ENCODE results near the gene PKDCC. TPM values are rescaled to one million over a fixed set of nuclear protein-coding genes. Genes with fewer than 3 reads are reported as not detected.

PKDCC gene
- total and polyA plus RNA-seq, 2 of the 13 experiments (the other 11 are each of a cell fraction or from before 2014, with no cell fraction given): 52.6 to 58.8 TPM

- TF ChIP-seq, protein P1, sequence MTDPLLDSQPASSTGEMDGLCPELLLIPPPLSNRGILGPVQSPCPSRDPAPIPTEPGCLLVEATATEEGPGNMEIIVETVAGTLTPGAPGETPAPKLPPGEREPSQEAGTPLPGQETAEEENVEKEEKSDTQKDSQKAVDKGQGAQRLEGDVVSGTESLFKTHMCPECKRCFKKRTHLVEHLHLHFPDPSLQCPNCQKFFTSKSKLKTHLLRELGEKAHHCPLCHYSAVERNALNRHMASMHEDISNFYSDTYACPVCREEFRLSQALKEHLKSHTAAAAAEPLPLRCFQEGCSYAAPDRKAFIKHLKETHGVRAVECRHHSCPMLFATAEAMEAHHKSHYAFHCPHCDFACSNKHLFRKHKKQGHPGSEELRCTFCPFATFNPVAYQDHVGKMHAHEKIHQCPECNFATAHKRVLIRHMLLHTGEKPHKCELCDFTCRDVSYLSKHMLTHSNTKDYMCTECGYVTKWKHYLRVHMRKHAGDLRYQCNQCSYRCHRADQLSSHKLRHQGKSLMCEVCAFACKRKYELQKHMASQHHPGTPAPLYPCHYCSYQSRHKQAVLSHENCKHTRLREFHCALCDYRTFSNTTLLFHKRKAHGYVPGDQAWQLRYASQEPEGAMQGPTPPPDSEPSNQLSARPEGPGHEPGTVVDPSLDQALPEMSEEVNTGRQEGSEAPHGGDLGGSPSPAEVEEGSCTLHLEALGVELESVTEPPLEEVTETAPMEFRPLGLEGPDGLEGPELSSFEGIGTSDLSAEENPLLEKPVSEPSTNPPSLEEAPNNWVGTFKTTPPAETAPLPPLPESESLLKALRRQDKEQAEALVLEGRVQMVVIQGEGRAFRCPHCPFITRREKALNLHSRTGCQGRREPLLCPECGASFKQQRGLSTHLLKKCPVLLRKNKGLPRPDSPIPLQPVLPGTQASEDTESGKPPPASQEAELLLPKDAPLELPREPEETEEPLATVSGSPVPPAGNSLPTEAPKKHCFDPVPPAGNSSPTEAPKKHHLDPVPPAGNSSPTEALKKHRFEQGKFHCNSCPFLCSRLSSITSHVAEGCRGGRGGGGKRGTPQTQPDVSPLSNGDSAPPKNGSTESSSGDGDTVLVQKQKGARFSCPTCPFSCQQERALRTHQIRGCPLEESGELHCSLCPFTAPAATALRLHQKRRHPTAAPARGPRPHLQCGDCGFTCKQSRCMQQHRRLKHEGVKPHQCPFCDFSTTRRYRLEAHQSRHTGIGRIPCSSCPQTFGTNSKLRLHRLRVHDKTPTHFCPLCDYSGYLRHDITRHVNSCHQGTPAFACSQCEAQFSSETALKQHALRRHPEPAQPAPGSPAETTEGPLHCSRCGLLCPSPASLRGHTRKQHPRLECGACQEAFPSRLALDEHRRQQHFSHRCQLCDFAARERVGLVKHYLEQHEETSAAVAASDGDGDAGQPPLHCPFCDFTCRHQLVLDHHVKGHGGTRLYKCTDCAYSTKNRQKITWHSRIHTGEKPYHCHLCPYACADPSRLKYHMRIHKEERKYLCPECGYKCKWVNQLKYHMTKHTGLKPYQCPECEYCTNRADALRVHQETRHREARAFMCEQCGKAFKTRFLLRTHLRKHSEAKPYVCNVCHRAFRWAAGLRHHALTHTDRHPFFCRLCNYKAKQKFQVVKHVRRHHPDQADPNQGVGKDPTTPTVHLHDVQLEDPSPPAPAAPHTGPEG (CRISPR knock-in tag; IDR thresholded peaks at IDR 0.05): no peak; the same call in 1 of the 2 replicates
- no peak for TF ChIP-seq HES4 (CRISPR knock-in tag; IDR thresholded peaks at IDR 0.05; ENCODE audit: borderline replicate concordance)
- TF ChIP-seq KLF13 (CRISPR knock-in tag; IDR thresholded peaks at IDR 0.05): no peak
- TF ChIP-seq ZNF550 (CRISPR knock-in tag; IDR thresholded peaks at IDR 0.05; ENCODE audit: borderline replicate concordance): no peak
- TF ChIP-seq GZF1 (CRISPR knock-in tag; IDR thresholded peaks at IDR 0.05): no peak
- TF ChIP-seq, protein P2, sequence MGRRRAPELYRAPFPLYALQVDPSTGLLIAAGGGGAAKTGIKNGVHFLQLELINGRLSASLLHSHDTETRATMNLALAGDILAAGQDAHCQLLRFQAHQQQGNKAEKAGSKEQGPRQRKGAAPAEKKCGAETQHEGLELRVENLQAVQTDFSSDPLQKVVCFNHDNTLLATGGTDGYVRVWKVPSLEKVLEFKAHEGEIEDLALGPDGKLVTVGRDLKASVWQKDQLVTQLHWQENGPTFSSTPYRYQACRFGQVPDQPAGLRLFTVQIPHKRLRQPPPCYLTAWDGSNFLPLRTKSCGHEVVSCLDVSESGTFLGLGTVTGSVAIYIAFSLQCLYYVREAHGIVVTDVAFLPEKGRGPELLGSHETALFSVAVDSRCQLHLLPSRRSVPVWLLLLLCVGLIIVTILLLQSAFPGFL (CRISPR knock-in tag; IDR thresholded peaks at IDR 0.05): no peak
- peak; percentile 76; the same call in 1 of the 2 replicates for TF ChIP-seq CBX5 (CRISPR knock-in tag; IDR thresholded peaks at IDR 0.05; ENCODE audit: borderline replicate concordance)
- TF ChIP-seq, protein P3, sequence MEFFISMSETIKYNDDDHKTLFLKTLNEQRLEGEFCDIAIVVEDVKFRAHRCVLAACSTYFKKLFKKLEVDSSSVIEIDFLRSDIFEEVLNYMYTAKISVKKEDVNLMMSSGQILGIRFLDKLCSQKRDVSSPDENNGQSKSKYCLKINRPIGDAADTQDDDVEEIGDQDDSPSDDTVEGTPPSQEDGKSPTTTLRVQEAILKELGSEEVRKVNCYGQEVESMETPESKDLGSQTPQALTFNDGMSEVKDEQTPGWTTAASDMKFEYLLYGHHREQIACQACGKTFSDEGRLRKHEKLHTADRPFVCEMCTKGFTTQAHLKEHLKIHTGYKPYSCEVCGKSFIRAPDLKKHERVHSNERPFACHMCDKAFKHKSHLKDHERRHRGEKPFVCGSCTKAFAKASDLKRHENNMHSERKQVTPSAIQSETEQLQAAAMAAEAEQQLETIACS (CRISPR knock-in tag; IDR thresholded peaks at IDR 0.05): no peak
- TF ChIP-seq RFX5 (IDR thresholded peaks at IDR 0.05; ENCODE audit: low read depth, low read length): no peak
- no peak for TF ChIP-seq GTF2F1 (IDR thresholded peaks at IDR 0.05; ENCODE audit: low read length)
- no peak for TF ChIP-seq CEBPB (IDR thresholded peaks at IDR 0.05; ENCODE audit: borderline replicate concordance, low read depth, low read length)
- peak; percentile 62 for TF ChIP-seq ZNF547 (CRISPR knock-in tag; IDR thresholded peaks at IDR 0.05)
- TF ChIP-seq SRSF9 (IDR thresholded peaks at IDR 0.05; ENCODE audit: borderline replicate concordance, insufficient read depth, low read depth, low read length, poor library complexity, severe bottlenecking): no peak
- TF ChIP-seq MTF1 (CRISPR knock-in tag; IDR thresholded peaks at IDR 0.05): no peak
- no peak for TF ChIP-seq TBP (CRISPR knock-in tag; IDR thresholded peaks at IDR 0.05)
- no peak for TF ChIP-seq RAD51 (IDR thresholded peaks at IDR 0.05; ENCODE audit: borderline replicate concordance)
- no peak for TF ChIP-seq CEBPZ (IDR thresholded peaks at IDR 0.05; ENCODE audit: low read length)
- no peak for TF ChIP-seq JUND (CRISPR knock-in tag; IDR thresholded peaks at IDR 0.05)
These were observed 57.8 kb downstream of the PKDCC start (continued) for GRCh38 chr2:42105330-42106256.

All from HepG2 (cell line).